HG03521 (cell line): Measurements from ENCODE around the gene ENO3.

Experiments used
- ATAC-seq: cut with Tn5 transposase; IDR thresholded peaks from one replicate; pipeline ENCODE4 v1.9.1; 2021; ENCODE audit warnings: mild to moderate bottlenecking, moderate library complexity; ENCODE audit not compliant: unreplicated experiment

Gene ENO3

DNA sequence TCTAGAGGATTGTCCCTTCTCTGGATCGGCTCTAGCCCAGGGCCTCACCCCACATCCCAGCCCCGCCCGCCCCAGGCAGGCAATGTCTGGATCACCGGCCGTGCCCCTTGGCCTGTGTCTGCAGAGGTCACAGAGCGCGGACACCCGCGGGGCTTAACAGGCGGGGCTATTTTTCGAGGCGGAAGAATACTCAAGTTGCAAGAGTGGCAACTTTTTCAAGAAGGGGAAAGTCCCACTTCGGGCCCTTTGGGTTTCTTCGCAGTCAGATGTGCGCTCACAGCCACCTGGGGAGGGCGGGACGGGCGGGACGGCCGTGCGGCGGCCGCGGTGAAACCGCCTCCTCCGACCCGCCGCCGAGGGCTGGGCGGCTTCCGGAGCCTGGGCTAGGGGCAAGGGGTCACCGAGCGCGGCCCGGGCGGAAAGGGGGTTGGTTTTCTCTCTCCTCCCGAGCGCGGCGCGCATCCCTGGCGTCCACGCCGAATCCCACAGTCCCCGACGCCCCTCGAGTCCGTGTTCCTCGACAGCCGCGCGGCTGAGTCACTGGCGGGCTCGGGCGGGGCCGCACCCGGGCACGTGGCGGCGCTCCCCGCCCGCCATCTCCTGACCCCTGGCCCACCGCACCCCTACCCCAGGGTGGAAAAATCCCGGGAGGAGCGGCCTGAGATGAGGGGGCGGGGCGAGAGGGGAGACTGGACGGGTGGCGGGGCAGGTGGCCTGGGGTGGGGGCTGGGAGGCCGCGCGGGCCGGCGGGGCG, 1.4 kb upstream of the ENO3 start:
- peak; percentile 21 for ATAC-seq

GRCh38 chr17:4950075-4950745, 709 bp upstream of the ENO3 start:
- peak; percentile 5 for ATAC-seq

DNA sequence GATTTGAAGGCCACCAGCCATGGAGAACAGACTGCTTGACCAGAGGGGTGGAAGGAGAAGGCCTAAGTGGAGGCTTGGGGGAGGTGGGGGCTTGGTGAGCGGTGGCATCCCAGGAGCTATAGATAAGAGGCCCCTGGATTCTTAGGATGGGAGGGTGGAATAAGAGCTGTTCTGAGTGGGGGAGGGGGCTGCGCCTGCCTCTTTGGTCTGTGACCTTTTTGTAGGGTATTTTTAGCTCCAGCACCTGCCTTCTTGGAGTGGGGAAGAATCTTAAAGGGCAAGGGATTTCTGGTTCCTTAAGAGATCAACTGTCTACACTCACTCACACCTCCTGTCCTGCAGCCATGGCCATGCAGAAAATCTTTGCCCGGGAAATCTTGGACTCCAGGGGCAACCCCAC, 567 bp downstream of the ENO3 start:
- ATAC-seq, result no peak

GRCh38 chr17:4953451-4953961, 2.6 kb downstream of the ENO3 start:
- ATAC-seq, result no peak

- ATAC-seq, result no peak
Observed at GRCh38 chr17:4955091-4955490, 4.2 kb downstream of the ENO3 start.

DNA sequence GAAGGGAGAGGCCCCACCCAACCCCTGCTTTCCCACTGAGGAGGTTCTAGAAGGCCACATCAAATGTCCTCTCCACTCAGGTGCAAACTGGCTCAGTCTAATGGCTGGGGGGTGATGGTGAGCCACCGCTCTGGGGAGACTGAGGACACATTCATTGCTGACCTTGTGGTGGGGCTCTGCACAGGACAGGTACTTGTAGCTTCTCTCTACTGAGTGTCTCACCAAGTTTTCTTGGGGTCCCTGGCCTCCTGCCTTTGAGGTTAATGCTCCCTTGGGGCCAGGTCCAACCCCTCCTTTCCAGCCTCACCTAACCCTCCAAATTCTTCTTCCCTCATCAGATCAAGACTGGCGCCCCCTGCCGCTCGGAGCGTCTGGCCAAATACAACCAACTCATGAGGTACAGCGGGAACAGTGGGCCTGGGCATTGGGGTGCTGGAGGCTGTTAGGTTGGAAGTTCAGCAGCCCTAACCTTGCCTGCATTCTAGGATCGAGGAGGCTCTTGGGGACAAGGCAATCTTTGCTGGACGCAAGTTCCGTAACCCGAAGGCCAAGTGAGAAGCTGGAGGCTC, 5.7 kb downstream of the ENO3 start:
- no peak for ATAC-seq

DNA sequence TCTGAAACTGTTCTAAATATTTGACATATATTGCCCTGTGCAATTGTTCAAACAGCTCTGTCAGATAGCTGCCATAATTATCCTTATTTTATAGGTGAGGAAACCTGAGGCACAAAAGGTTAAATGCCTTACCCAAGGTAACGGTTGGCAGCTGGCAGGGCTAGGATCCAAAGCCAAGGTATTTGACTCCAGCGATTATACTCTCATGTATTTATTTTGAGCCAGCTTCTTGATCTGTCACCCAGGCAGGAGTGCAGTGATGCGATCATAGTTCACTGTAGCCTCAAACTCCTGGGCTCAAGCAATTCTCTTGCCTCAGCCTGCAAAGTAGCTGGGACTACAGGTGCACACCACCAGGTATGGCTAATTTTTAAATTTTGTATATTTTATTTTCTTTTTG, 7.2 kb downstream of the ENO3 start:
- no peak for ATAC-seq

- ATAC-seq, result no peak
Observed at GRCh38 chr17:4959261-4959965, 8.5 kb downstream of the ENO3 start.

DNA sequence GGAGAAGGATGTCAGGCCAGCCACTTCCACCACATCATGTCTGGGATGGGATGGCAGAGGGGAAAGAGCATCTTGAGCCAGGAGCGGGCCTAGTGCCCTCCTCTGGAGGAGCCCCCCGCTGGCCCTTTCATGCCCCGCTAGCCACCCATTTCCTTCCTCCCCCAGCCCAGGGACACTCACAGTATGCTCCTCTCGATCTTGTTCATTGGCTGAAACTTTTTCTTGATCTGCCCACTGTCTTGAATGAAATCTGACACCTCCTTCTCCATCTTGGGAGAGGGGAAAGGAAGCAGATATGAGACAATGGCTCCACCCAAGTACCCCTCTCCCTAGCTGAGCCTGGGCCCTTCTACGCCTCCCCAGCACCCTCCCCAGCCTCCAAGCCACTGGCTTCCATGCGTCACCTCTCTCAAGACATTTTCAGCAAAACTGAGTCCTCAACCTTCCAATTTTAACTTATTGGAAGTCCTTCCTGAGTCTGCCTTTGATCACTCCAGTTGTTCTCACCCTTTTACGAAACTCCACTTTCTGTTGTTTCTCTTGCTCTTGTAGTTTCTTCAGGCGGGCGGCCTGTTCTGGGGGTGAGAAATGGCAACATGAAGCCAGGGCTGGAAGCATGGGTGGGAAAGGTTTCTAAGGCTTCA, 9.5 kb downstream of the ENO3 start:
- ATAC-seq, result no peak

DNA sequence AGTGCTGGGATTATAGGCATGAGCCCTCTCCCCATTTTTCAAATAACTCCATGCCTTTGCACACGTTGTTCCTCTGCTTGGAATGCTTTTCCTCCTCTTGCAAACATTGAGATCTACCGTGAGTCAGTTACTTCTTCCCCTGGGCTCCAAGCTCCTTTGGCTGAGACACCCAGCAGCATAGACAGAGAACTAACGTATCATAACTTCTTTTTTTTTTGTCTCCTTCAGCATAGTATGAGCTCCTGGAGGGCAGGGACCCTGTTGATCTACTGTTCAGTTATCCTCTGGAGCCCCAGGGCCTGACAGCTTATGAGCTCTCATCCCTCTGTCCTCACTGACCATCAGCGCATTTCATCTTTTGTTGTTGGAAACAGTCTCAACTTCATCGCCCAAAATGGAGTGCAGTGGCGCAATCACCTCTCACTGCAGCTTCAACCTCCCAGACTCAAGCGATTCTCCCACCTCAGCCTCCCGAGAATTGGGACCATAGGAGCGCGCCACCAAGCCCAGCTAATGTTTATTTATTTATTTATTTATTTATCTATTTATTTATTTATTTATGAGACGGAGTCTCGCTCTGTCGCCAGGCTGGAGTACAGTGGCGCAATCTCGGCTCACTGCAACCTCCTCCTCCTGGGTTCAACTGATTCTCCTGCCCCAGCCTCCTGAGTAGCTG, 14.5 kb downstream of the ENO3 start:
- no peak for ATAC-seq

- ATAC-seq, result peak; percentile 76
Observed at GRCh38 chr17:4966844-4967538, 16.1 kb downstream of the ENO3 start.

DNA sequence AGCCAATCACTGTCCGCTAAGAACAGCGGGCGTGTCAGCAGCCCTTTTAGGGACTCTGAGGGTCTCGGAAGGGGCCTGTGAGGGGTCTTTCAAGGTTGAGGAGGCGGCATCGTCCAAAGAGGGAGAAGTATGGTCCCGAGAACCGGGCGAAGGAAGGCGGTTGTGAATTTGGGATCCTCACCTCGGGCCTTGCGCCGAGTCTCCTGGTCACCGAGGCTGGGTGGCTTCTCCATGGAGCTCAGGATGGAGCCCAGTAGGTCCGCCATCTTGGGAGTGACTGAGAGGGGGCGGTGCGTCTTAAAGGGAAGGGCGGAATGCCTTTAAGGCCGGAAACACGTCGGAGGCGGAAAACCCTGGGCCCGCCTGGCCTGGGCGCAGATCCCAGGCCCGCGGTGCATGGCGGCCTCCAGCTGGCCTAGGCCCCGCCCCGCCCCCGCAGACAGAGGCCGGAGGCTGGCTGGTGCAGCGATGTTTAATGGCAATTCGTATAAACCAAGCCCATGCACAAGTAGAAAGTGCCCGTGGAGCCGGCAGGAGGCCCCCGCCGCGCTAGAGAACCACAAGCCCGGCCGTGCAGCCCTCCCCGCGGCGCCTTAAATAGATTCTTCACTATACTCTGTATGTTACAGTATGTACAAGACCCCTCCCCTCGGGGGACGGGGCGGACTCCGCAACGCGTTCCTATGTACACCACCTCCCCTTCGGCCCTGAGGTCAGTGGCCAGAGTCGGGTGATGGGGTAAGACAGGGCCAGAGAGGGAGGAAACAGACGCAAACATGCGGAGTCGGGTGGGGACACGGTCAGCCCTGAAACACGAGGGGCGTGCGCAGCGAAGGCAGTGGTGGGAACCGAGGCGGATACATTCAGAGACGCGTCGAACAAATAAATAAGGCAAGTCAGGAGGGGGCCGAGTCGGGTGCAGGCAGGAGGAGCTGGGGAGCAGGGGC, 16.9 kb downstream of the ENO3 start, which contains the start of gene SPAG7:
Gene SPAG7, minus strand, starts transcription at position 279 of the 947 bp plus-strand sequence. Its CDS starts 13 bp downstream, at position 266.
- ATAC-seq, result peak; percentile 62

DNA sequence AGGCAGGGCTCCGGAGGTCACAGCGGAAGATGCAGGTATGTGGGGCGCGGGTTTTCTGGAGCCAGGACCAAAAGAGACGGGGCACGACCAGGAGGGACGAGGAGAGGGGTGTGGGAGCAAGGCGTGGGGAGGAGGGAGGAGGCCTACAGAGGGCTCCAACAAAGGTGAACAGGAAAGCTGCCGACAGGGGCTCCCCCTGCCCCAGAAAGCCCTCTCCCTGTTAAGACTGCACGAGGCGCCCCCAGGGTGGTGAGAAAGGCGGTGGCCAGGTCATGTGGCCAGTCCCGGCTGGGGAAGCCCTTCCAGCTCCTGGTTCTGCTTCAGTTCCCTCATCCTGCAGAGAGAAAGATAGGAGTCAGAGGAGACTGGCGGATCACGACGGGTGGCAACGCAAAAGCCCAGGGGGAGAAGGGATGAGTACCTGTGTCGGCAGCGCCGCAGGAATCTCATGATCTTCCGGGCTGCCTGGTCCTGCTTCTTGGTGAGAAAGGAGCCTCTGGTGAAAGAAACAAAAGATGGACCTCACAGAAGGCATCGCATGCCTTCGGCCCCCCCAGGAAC, 17.6 kb downstream of the ENO3 start:
- ATAC-seq, result no peak

- ATAC-seq, result no peak
Observed at GRCh38 chr17:4969047-4969550, 18.2 kb downstream of the ENO3 start.

DNA sequence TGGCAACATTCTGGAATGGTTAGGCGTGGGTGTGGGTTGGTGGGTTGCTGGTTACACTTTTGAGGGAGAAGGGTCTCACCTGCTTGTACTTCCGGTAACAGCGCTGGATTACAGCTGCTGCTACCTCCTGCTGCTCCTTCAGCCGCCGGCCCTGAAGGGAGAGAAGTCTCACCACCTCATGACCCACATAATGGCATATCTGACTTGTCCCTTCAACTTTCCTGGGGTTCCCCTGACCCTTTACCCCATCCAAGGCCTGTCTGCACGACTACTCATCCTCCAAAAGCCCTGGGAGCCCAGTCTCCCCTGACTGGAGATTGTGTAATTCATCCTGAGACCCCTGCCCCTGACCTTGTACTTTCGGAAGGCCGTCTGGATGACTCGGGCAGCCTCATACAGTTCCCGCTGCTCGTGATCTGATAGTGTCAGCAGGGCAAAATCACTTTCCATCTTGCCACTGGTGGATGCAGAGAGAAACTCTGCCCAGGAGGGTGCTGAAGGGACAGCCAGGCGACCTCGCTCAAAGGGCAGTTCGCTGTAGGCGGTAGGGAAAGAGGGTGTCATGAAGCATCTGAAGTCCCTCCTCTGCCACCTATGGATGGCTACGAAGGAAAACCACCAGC, 18.7 kb downstream of the ENO3 start:
- ATAC-seq, result no peak

DNA sequence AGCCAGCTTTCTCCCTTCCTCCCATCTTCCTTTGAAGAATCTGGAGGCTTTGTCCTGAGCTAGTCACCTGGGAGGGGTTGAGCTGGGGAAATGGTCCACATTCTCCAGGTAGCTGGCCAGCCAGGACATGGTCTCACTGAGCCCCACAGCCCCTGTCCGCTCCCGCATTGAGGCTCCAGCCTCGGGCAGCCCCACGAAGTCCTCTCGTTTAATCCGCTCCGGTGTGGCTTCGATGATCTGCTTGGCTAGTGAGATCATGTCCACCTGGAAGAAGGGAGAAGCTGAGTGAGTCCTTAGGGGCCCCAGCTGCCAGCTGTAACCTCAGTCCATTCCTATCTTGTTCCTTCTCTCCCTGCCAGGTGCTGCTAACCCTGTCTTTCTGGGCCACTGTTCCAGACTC, 19.4 kb downstream of the ENO3 start:
- ATAC-seq, result no peak

GRCh38 chr17:4971826-4972225, 20.9 kb downstream of the ENO3 start:
- ATAC-seq, result no peak

DNA sequence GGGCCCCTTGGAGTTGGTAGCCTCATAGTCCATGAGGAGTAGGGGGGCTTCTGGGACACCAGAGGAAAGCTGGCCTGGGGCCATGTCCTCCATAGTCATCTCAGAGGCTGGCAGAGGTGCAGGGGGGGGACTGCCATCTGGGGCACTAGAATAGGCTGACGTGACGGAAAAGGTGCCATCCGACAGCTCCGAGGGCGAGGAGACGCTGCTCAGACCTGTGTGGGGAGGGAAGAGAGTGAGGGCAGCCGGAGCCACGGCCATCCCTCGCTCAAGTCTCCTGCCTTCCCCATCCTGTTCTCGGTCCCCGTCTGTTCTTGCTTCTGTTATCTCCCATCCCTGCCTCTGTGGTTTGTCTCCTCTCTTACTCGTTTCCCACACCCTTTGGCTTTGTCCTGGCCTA, 21.4 kb downstream of the ENO3 start:
- no peak for ATAC-seq
